AG08395 (cell line): ENCODE results near the gene CCDC116.
"Not testable (repeated sequence)": the region's sequence is repeated elsewhere in the genome, so short reads cannot be mapped to it uniquely, and the experiment has no call there.

ENCODE experiments used
- DNase-seq: peaks from one replicate; pipeline ENCODE4 v3.0.0; 2012; ENCODE audit warnings: mixed read lengths, low spot score

CCDC116 gene

GRCh38 chr22:21632237-21632895 lies at the start of gene CCDC116:
Gene CCDC116 (plus strand): TSS chr22:21632760. CDS start chr22:21633182, 422 bp downstream.
- no peak for DNase-seq

DNA sequence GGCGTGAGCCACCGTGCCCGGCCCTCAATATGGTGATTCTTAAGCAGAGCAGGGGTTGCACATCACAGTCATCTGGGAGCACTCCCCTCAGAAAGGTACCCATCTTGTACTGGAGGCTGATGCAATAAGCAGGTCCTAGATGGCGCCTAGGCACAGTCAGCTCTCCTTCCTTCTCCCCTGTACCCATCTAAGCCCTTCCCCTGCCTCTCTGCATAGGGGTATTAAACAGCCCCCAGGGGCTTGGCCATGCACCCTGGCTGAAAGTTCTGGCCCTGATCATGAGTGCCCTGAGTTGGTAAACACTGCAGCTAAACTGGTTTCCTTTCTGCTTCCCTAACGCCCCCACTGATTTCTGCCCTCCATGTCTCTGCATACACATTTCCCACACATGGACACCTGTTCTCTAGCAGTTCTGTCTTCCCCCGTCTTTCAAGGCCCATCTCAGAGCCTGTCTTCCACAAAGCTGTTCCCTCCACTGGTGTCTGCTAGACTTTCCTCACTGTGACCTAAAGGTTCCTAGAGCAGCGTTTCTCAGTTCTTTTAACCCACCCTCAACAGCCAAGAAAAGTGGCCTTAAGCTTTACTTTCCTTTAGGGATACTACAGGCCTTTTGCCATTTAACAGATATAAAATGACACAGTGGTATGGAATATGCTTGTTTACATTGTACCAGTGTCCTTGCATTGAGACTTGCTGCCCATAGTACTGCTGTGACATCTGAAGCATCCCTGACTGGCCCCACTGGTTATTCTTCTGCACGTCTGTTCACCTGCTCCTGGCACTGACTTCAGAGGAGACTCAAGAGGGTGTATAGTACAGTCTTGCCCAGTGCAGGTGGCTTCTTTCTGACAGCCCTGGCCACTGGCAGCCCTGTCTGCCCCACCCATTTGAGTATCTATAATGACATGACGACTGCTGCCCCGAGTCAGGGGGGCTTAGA lies 49.5 kb upstream of the CCDC116 start:
- DNase-seq, result no peak

- DNase-seq, result no peak
These were observed 47.2 kb upstream of the CCDC116 start for GRCh38 chr22:21585389-21585788.

- peak; percentile 36 for DNase-seq
These were observed 44.6 kb upstream of the CCDC116 start for GRCh38 chr22:21587803-21588611.

- no peak for DNase-seq
These were observed 43.2 kb upstream of the CCDC116 start for GRCh38 chr22:21589396-21589795.

GRCh38 chr22:21590809-21591641 lies 41.5 kb upstream of the CCDC116 start:
- no peak for DNase-seq

GRCh38 chr22:21591695-21592094 lies 40.9 kb upstream of the CCDC116 start:
- no peak for DNase-seq

GRCh38 chr22:21592422-21592821 lies 40.1 kb upstream of the CCDC116 start:
- no peak for DNase-seq

- DNase-seq, result no peak
These were observed 38.9 kb upstream of the CCDC116 start for GRCh38 chr22:21593406-21594232.

- no peak for DNase-seq
These were observed 37.6 kb upstream of the CCDC116 start for GRCh38 chr22:21594865-21595452.

GRCh38 chr22:21596356-21597135 lies 36.0 kb upstream of the CCDC116 start:
- not testable (repeated sequence) for DNase-seq

- DNase-seq, result no peak
These were observed 34.3 kb upstream of the CCDC116 start for GRCh38 chr22:21598302-21598701.

- no peak for DNase-seq
These were observed 33.3 kb upstream of the CCDC116 start for GRCh38 chr22:21599053-21599893.

DNA sequence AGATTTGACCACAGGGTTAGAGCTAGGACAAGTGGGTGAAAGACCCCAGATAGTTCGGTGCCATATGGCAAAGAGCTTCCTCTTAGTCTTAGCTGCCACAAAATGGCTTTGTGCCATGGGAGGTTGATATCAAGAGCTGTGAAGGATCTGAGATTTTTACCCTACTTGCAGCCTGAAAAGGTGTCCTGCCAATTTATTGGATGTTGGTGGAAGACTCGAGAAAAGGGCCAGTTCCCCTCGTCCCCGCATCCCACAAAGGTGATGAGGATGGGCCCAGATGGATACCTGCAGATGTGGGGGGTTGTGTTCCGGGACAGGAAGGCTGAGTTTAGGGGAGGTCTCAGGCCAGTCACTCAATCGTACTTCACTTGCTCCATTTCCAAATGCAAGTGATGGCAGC lies 30.0 kb upstream of the CCDC116 start:
- DNase-seq, result no peak

- DNase-seq, result no peak
These were observed 28.6 kb upstream of the CCDC116 start for GRCh38 chr22:21603973-21604372.

DNA sequence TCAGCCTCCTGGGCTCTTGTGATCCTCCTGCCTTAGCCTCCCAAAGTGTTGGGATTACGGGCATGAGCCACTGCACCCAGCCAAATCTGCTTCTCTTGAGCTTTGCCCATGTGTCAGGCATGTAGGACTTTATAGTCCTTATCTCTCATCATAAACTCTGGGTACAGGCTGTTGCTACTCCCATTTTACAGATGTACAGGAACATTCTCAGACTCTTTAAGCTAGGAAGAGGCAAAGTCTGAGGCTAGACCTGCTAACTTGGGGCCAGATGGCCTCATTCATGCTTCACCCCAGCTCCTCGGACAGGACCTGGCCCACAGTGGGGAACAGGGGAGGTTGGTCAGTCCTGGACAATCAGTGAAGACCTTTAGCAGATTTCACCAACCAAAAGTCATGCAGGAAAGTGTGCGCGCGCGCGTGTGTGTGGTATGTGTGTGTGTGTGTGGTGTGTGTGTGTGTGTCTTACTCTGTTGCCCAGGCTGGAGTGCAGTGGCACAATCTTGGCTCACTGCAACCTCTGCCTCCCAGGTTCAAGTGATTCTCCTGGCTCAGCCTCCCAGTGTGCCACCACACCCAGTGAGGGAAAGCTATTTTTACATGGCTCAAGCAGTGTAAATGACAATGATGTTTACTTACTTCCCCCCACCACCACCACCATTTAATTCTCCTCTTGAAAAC lies 26.5 kb upstream of the CCDC116 start:
- no peak for DNase-seq

DNA sequence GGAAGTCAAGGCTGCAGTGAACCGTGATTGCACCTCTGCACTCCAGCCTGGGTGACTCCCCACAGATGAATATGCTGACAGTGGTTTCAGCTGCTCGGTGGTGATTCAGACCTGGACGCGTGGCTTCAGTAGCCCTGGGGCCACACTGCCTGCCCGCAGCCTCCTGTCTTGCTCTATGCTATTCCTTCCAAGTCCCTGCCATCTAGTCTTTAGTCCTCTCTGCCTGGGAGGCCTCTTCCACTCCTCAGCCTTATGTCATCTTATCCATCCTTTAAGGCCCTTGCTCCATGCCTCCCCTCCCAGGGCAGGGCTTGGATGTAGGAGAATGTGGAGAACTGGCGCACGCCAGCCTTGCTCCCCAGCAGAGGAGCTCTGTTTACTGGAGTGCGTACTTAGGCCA lies 25.8 kb upstream of the CCDC116 start:
- DNase-seq, result no peak
